ENCODE measurements around the gene UNKL. TPM values are rescaled to one million over a fixed set of nuclear protein-coding genes. Genes with fewer than 3 reads are reported as not detected.

The UNKL gene
- total and polyA plus RNA-seq, 4 donors, result 7.9 to 31.2 (median 16.9) TPM

DNA sequence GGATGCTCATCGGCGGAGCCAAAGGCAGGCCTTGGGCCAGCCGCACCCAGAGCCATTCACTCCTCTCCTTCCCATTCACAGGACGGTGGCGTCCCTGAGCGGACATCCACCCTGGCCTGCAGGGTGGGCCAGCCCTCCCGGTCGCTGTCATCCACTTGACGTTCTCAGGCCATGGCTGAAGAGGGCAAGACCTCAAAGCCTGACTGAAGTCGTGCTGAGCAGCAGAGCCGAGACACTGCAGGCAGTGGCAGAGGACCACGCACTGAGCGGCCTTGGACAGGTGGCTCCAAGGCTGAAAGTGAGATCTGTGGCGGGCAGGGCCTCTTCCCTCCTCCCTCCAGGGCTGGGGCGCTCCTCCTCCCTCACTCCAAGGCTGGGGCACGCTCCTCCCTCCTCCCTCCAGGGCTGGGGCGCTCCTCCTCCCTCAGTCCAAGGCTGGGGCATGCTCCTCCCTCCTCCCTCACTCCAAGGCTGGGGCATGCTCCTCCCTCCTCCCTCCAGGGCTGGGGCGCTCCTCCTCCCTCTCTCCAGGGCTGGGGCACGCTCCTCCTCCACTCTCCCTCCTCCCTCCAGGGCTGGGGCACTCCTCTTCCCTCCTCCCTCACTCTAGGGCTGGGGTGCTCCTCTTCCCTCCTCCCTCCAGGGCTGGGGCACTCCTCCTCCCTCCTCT, 38.6 kb downstream of the UNKL start:
- 94 to 100% methylated on average over 17 to 19 of the region's 19 CpGs for WGBS, 2 donors
- Histone ChIP-seq H3K9me3 (ENCODE audit: control insufficient read depth in 4 of 4, insufficient read depth in 3 of 4, low read length in 3 of 4) (no peaks in the 10 kb centered on the region), H3K36me3 (ENCODE audit: control insufficient read depth in 4 of 4, insufficient read depth in 4 of 4, low read length in 4 of 4) (peaks cover 0 to 26% (median 5%) of the 10 kb centered on the region in 4 donors), H3K27ac (ENCODE audit: low read depth in 1 of 2, low read length in 1 of 2) (no peak overlapping the region), H3K27me3 (ENCODE audit: control insufficient read depth in 3 of 3, insufficient read depth in 3 of 3, low read length in 2 of 3) (peaks cover 0 to 4% (median 0%) of the 10 kb centered on the region in 3 donors), H3K9ac (ENCODE audit: insufficient read depth in 1 of 2, low read length in 2 of 2) (no peak overlapping the region), H3K4me3 (no peak overlapping the region), H3K4me1 (ENCODE audit: control insufficient read depth in 5 of 5, insufficient read depth in 5 of 5, low read length in 5 of 5) (peaks cover 0 to 6% (median 0%) of the 10 kb centered on the region in 5 donors)
- DNase-seq (no peak), ATAC-seq (ENCODE audit: insufficient read depth, low FRiP score) (no peak)
- TF ChIP-seq, protein P1, sequence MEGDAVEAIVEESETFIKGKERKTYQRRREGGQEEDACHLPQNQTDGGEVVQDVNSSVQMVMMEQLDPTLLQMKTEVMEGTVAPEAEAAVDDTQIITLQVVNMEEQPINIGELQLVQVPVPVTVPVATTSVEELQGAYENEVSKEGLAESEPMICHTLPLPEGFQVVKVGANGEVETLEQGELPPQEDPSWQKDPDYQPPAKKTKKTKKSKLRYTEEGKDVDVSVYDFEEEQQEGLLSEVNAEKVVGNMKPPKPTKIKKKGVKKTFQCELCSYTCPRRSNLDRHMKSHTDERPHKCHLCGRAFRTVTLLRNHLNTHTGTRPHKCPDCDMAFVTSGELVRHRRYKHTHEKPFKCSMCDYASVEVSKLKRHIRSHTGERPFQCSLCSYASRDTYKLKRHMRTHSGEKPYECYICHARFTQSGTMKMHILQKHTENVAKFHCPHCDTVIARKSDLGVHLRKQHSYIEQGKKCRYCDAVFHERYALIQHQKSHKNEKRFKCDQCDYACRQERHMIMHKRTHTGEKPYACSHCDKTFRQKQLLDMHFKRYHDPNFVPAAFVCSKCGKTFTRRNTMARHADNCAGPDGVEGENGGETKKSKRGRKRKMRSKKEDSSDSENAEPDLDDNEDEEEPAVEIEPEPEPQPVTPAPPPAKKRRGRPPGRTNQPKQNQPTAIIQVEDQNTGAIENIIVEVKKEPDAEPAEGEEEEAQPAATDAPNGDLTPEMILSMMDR (IDR thresholded peaks at IDR 0.05; ENCODE audit: control extremely low read depth, extremely low read depth), result no peak

DNA sequence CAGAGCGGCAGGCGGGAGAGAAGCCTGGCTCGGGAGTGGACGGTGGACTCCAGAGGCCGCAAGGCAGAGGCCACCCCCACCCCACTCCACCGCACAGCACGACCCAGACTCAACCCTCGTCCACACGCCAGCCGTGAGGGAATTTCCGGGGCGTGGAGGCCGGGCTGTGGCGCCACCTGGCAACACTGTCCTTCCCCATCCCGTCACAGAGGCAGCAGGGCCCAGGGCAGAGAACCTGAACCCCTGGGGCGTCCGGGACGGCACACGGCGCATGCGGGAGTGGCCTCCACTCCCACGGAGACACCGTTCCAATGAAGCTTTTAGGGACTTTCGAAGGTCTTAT, 39.2 kb downstream of the UNKL start:
- H3K9ac ChIP-seq (ENCODE audit: insufficient read depth in 1 of 2, low read length in 2 of 2), result no peak overlapping the region
- H3K4me3 ChIP-seq, result no peak overlapping the region
- no peaks in the 10 kb centered on the region for H3K9me3 ChIP-seq (ENCODE audit: control insufficient read depth in 4 of 4, insufficient read depth in 3 of 4, low read length in 3 of 4)
- H3K36me3 ChIP-seq (ENCODE audit: control insufficient read depth in 4 of 4, insufficient read depth in 4 of 4, low read length in 4 of 4), result peaks cover 0 to 26% (median 4%) of the 10 kb centered on the region in 4 donors
- no peak overlapping the region for H3K27ac ChIP-seq (ENCODE audit: low read depth in 1 of 2, low read length in 1 of 2)
- DNase-seq (no peak), ATAC-seq (ENCODE audit: insufficient read depth, low FRiP score) (no peak)
- peaks cover 0 to 6% (median 0%) of the 10 kb centered on the region in 5 donors for H3K4me1 ChIP-seq (ENCODE audit: control insufficient read depth in 5 of 5, insufficient read depth in 5 of 5, low read length in 5 of 5)
- 94% methylated on average over 24 of the region's 24 CpGs for WGBS, 2 donors
- H3K27me3 ChIP-seq (ENCODE audit: control insufficient read depth in 3 of 3, insufficient read depth in 3 of 3, low read length in 2 of 3), result peaks cover 0 to 2% (median 0%) of the 10 kb centered on the region in 3 donors
- TF ChIP-seq, protein P1 (IDR thresholded peaks at IDR 0.05; ENCODE audit: control extremely low read depth, extremely low read depth), result no peak

DNA sequence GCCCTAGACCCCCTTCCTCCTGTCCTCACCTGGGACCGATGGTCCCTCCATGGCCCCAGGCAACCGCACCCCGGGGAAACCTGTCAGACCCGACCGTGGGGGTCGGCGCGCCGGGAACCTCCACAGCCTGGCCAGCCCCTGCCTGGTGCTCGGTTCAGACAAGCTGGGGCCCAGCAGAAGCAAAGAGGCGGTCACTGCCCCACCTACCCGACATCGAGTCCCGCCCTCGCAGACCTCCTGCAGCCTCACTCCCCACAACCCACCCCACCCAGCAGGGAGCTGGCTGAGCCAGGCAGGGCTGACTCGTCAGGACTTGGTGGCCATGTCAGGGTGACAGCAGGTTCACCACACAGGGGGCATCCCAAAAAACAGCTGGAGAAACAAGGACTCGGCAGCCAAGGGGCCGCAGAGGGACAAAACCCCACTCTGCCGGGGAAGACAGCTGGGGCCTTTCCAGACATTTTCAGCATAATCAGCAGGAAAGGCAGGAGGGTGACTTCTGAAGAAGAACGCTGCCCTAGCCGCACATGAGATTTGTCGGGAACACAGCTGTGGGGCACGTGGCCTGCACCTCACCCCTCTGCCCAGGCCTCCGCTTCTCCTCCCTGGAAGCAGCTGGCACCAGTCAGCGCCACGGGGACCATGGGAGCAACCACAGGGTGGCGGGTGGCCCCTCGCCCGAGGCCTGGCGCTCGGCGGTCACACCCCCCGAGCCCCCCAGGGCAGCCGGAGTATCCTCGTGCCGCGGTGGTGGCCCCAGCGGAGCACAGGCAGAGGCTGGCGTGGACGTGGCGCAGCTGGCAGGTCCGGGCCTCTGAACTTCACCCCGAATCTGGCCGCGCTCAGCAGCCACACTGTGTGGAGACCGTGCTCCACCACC, 39.8 kb downstream of the UNKL start:
- Histone ChIP-seq H3K27ac (ENCODE audit: low read depth in 1 of 2, low read length in 1 of 2) (no peak overlapping the region), H3K27me3 (ENCODE audit: control insufficient read depth in 3 of 3, insufficient read depth in 3 of 3, low read length in 2 of 3) (no peaks in the 10 kb centered on the region), H3K9ac (ENCODE audit: insufficient read depth in 1 of 2, low read length in 2 of 2) (no peak overlapping the region), H3K9me3 (ENCODE audit: control insufficient read depth in 4 of 4, insufficient read depth in 3 of 4, low read length in 3 of 4) (no peaks in the 10 kb centered on the region), H3K36me3 (ENCODE audit: control insufficient read depth in 4 of 4, insufficient read depth in 4 of 4, low read length in 4 of 4) (peaks cover 0 to 31% (median 7%) of the 10 kb centered on the region in 4 donors), H3K4me3 (no peak overlapping the region), H3K4me1 (ENCODE audit: control insufficient read depth in 5 of 5, insufficient read depth in 5 of 5, low read length in 5 of 5) (peaks cover 0 to 4% (median 0%) of the 10 kb centered on the region in 5 donors)
- no peak for DNase-seq
- 93 to 96% methylated on average over 45 to 46 of the region's 46 CpGs for WGBS, 2 donors
- TF ChIP-seq, protein P1 (IDR thresholded peaks at IDR 0.05; ENCODE audit: control extremely low read depth, extremely low read depth), result no peak
- no peak for ATAC-seq (ENCODE audit: insufficient read depth, low FRiP score)
